H1 (cell line): ENCODE measurements around the gene CHRNA4. TPM values are rescaled to one million over a fixed set of nuclear protein-coding genes. Genes with fewer than 3 reads are reported as not detected.

Source experiments
- CTCF ChIA-PET: fragments of 300-600 bp; sonication (Branson Sonifier 250); formaldehyde crosslinking; loops from one replicate; lab custom pipeline; 2021; ENCODE audit not compliant: partially characterized antibody; lab: Charles Lee
- POLR2A ChIA-PET: fragments of 300-600 bp; sonication (Branson Sonifier 250); formaldehyde crosslinking; loops from one replicate; lab custom pipeline; 2021; ENCODE audit warnings: inconsistent platforms; ENCODE audit not compliant: partially characterized antibody; lab: Charles Lee
- DNase-seq, 2 experiments: peaks; one replicate each; pipeline versions ENCODE4 v3.0.0 to v3.0.0-alpha.2; 2010 to 2022; ENCODE audit warnings: low spot score in 2 of 2, low read depth in 1 of 2, mixed read lengths in 1 of 2
- FAIRE-seq: peaks from 2 replicates; lab custom pipeline; 2011; peaks lifted over from hg19 to GRCh38; lab: Jason Lieb, UNC
- H2AFZ ChIP-seq: 2 replicates; pipeline ENCODE4 v1.8.1; 2012; ENCODE audit warnings: low read length, inconsistent platforms
- H2AK5ac ChIP-seq: 2 replicates; pipeline ENCODE4 v1.6.1; 2013; ENCODE audit warnings: low read depth, low read length
- H2BK120ac ChIP-seq: replicated peaks from 2 replicates; pipeline ENCODE3; 2013; ENCODE audit warnings: low read depth, low read length, inconsistent platforms
- H2BK12ac ChIP-seq: 2 replicates; pipeline ENCODE4 v1.6.1; 2013; ENCODE audit warnings: low read depth, low read length
- H2BK15ac ChIP-seq: 2 replicates; pipeline ENCODE4 v1.6.1; 2013; ENCODE audit warnings: low read length
- H2BK20ac ChIP-seq: 2 replicates; pipeline ENCODE4 v1.6.1; 2013; ENCODE audit warnings: low read length
- H2BK5ac ChIP-seq: 2 replicates; pipeline ENCODE4 v1.6.1; 2013; ENCODE audit warnings: low read depth, low read length
- H3K14ac ChIP-seq: 2 replicates; pipeline ENCODE4 v1.6.1; 2013; ENCODE audit warnings: inconsistent platforms; ENCODE audit not compliant: insufficient read length
- H3K18ac ChIP-seq: 2 replicates; pipeline ENCODE4 v1.6.1; 2013; ENCODE audit warnings: low read length; ENCODE audit errors: extremely low read depth
- H3K23ac ChIP-seq: 2 replicates; pipeline ENCODE4 v1.6.1; 2013; ENCODE audit warnings: inconsistent platforms; ENCODE audit not compliant: insufficient read length
- H3K23me2 ChIP-seq: 2 replicates; pipeline ENCODE4 v1.6.1; 2013; ENCODE audit warnings: low read depth, low read length
- H3K27ac ChIP-seq: 2 replicates; pipeline ENCODE4 v1.6.1; 2011; ENCODE audit warnings: low read depth, low read length, inconsistent platforms
- H3K27me3 ChIP-seq, 4 experiments: replicated peaks in 1 of 4; 1 replicate in 1 of 4; 2 replicates in 3 of 4; pipeline versions ENCODE4 v1.6.1 to v1.8.1; 2011 to 2013; ENCODE audit warnings: low read length in 3 of 4, mild to moderate bottlenecking in 3 of 4, inconsistent platforms in 2 of 4, mixed read lengths in 2 of 4, moderate library complexity in 1 of 4; ENCODE audit not compliant: control insufficient read depth in 3 of 4, insufficient read depth in 3 of 4; ENCODE audit errors: extremely low read depth in 1 of 4
- H3K36me3 ChIP-seq, 4 experiments: 2 replicates each; pipeline versions ENCODE4 v1.6.1 to v1.8.1; 2011 to 2013; ENCODE audit warnings: mild to moderate bottlenecking in 4 of 4, low read length in 3 of 4, moderate library complexity in 2 of 4, control low read depth in 1 of 4, inconsistent platforms in 1 of 4; ENCODE audit not compliant: insufficient read depth in 4 of 4, control insufficient read depth in 2 of 4
- H3K4ac ChIP-seq: replicated peaks from 2 replicates; pipeline ENCODE3; 2013; ENCODE audit warnings: low read length, low read depth, mixed read lengths, inconsistent platforms; ENCODE audit not compliant: insufficient read length
- H3K4me1 ChIP-seq, 4 experiments: replicated peaks in 1 of 4; 1 replicate in 1 of 4; 2 replicates in 3 of 4; pipeline versions ENCODE4 v1.6.1 to v1.8.1; 2011 to 2013; ENCODE audit warnings: low read length in 3 of 4, inconsistent platforms in 2 of 4, mixed read lengths in 1 of 4; ENCODE audit not compliant: insufficient read depth in 4 of 4, control insufficient read depth in 3 of 4
- H3K4me2 ChIP-seq, 2 experiments: 2 replicates each; pipeline versions ENCODE4 v1.6.1 to v1.8.1; 2011 to 2013; ENCODE audit warnings: low read depth in 2 of 2, low read length in 2 of 2, control low read depth in 1 of 2, inconsistent platforms in 1 of 2, mild to moderate bottlenecking in 1 of 2; ENCODE audit not compliant: insufficient read depth in 1 of 2
- H3K4me3 ChIP-seq, 4 experiments: fragments of 200-600, 300-600 bp in 1 of 4; sonication (generic), shearing (Covaris generic), sonication (Bioruptor Twin) in 1 of 4; 2 replicates each; pipeline versions ENCODE4 v1.5.1 to v1.8.1; 2011 to 2016; ENCODE audit warnings: low read length in 4 of 4, low read depth in 3 of 4, control low read depth in 2 of 4, inconsistent platforms in 2 of 4, mild to moderate bottlenecking in 2 of 4, mixed read lengths in 1 of 4, moderate library complexity in 1 of 4; ENCODE audit not compliant: insufficient read depth in 2 of 4; ENCODE audit errors: extremely low read depth in 1 of 4
- H3K56ac ChIP-seq: replicated peaks from 2 replicates; pipeline ENCODE3; 2013; ENCODE audit warnings: low read depth, mild to moderate bottlenecking, mixed read lengths, low read length, inconsistent platforms; ENCODE audit not compliant: insufficient read length
- H3K79me1 ChIP-seq: 2 replicates; pipeline ENCODE4 v1.6.1; 2013; ENCODE audit warnings: low read depth, low read length, control low read depth
- H3K79me2 ChIP-seq, 2 experiments: 2 replicates each; pipeline versions ENCODE4 v1.6.1 to v1.8.1; 2012 to 2013; ENCODE audit warnings: low read length in 2 of 2, mild to moderate bottlenecking in 2 of 2, inconsistent platforms in 1 of 2; ENCODE audit not compliant: insufficient read depth in 2 of 2, control insufficient read depth in 1 of 2
- H3K9ac ChIP-seq, 4 experiments: replicated peaks in 1 of 4; 1 replicate in 1 of 4; 2 replicates in 3 of 4; pipeline versions ENCODE4 v1.6.1 to v1.8.1; 2011 to 2013; ENCODE audit warnings: low read depth in 3 of 4, low read length in 3 of 4, control low read depth in 2 of 4, mild to moderate bottlenecking in 2 of 4, moderate library complexity in 2 of 4, inconsistent platforms in 1 of 4; ENCODE audit errors: extremely low read depth in 1 of 4
- H3K9me3 ChIP-seq, 2 experiments: 2 replicates each; pipeline versions ENCODE4 v1.6.1 to v1.8.1; 2012 to 2013; ENCODE audit warnings: mild to moderate bottlenecking in 2 of 2, moderate library complexity in 2 of 2, control low read depth in 1 of 2, inconsistent platforms in 1 of 2, low read depth in 1 of 2, low read length in 1 of 2, mixed read lengths in 1 of 2; ENCODE audit not compliant: insufficient read depth in 2 of 2
- H4K20me1 ChIP-seq, 2 experiments: replicated peaks in 1 of 2; 2 replicates each; pipeline versions ENCODE3 to v1.8.1; 2011 to 2013; ENCODE audit warnings: inconsistent platforms in 2 of 2, low read length in 2 of 2, mild to moderate bottlenecking in 1 of 2; ENCODE audit not compliant: insufficient read depth in 2 of 2, control insufficient read depth in 1 of 2
- H4K5ac ChIP-seq: 2 replicates; pipeline ENCODE4 v1.6.1; 2013; ENCODE audit warnings: low read length, low read depth, mixed read lengths, inconsistent platforms; ENCODE audit not compliant: insufficient read length
- H4K8ac ChIP-seq: 2 replicates; pipeline ENCODE4 v1.8.0; 2013; ENCODE audit warnings: mild to moderate bottlenecking, moderate library complexity, low read length, inconsistent platforms; ENCODE audit not compliant: insufficient read depth; ENCODE audit errors: extremely low read depth
- H4K91ac ChIP-seq: replicated peaks from 2 replicates; pipeline ENCODE3; 2013; ENCODE audit warnings: low read length, mixed read lengths, inconsistent platforms; ENCODE audit not compliant: insufficient read length
- ATF2 ChIP-seq: IDR thresholded peaks from 2 replicates; pipeline ENCODE4 v1.6.1; 2012; ENCODE audit warnings: low read length, inconsistent platforms
- GTF2F1 ChIP-seq: IDR thresholded peaks from 2 replicates; pipeline ENCODE4 v1.6.1; 2012; ENCODE audit warnings: low read depth, low read length, improper control_type of control experiment, borderline replicate concordance
- NANOG ChIP-seq: IDR thresholded peaks from 2 replicates; pipeline ENCODE4 v1.6.1; 2011; ENCODE audit warnings: low read length, low read depth, mild to moderate bottlenecking, inconsistent platforms; ENCODE audit not compliant: insufficient read depth, poor library complexity, severe bottlenecking
- SP2 ChIP-seq: IDR thresholded peaks from 2 replicates; pipeline ENCODE4 v1.6.1; 2012; ENCODE audit warnings: mild to moderate bottlenecking, low read length, inconsistent platforms
- SP4 ChIP-seq: IDR thresholded peaks from 2 replicates; pipeline ENCODE4 v1.6.1; 2012; ENCODE audit warnings: low read length, inconsistent platforms
- ZNF274 ChIP-seq: IDR thresholded peaks from 2 replicates; pipeline ENCODE4 v1.7.0; 2012; ENCODE audit warnings: low read length, borderline replicate concordance; ENCODE audit errors: extremely low read depth
- WGBS, 2 experiments: shearing (Covaris generic) in 1 of 2; methylation state at CpG; one replicate each; pipeline versions ENCODE4 v1.1.6 to v1.1.7; 2013 to 2015; ENCODE audit warnings: low lambda C conversion rate in 2 of 2, mixed read lengths in 2 of 2, inconsistent platforms in 1 of 2, low coverage in 1 of 2, missing lambda C conversion rate in 1 of 2; ENCODE audit not compliant: insufficient replicate concordance in 2 of 2, insufficient coverage in 1 of 2, insufficient read length in 1 of 2; ENCODE audit errors: extremely low coverage in 1 of 2, missing lambda C conversion rate in 1 of 2; 5-methylcytosine and 5-hydroxymethylcytosine counted together
- polyA plus RNA-seq, 7 experiments: library from polyadenylated mRNA; depleted of rRNA in 3 of 7; stranded (reverse) in 5 of 7; unstranded in 2 of 7; fragments of >200 nt in 5 of 7; fragments of 200-250 nt in 2 of 7; gene quantifications; 1 replicate in 5 of 7; 2 replicates in 1 of 7; 4 replicates in 1 of 7; pipeline versions ENCODE4 v1.2.1 to v1.2.3, GENCODE V29; 2011 to 2013; ENCODE audit warnings: missing spikeins in 2 of 7, mixed read lengths in 2 of 7
- total RNA-seq: library from RNA; stranded (reverse); fragmentation: NEBNext Ultra II Directional; extraction: Animal tissue kit (Norgen Biotek cat#: 25700); gene quantifications from 2 replicates; pipeline ENCODE4 v1.2.1, GENCODE V29; 2021

Gene CHRNA4
- total and polyA plus RNA-seq, 2 of the 8 experiments (the other 6 are each of a cell fraction or from before 2014, with no cell fraction given) = 4.3 to 5.7 TPM

- Histone ChIP-seq H3K9me3 (peaks cover 10 to 23% of the 10 kb centered on the region in 2 experiments), H3K4me1 (peaks cover 0 to 5% (median 1%) of the 10 kb centered on the region in 4 experiments; a peak in 3 of 7 replicates), H3K23me2 (no peaks in the 10 kb centered on the region), H3K4me2 (no peak overlapping the region), H3K36me3 (no peaks in the 10 kb centered on the region), H3K27ac (no peak overlapping the region), H2AFZ (no peak overlapping the region), H3K18ac (no peak overlapping the region), H3K27me3 (no peaks in the 10 kb centered on the region), H4K8ac (0 out of 2 replicates have a peak overlapping the region, but pooled peaks have one; percentile 62), H3K79me2 (no peaks in the 10 kb centered on the region), H3K79me1 (no peaks in the 10 kb centered on the region), H4K91ac (no peak overlapping the region), H2BK15ac (no peak overlapping the region), H2BK20ac (no peak overlapping the region), H2BK120ac (no peak overlapping the region), H2BK5ac (no peak overlapping the region), H3K4me3 (no peak overlapping the region), H2BK12ac (no peak overlapping the region), H3K23ac (no peak overlapping the region), H4K20me1 (no peaks in the 10 kb centered on the region), H3K14ac (no peak overlapping the region), H4K5ac (no peak overlapping the region), H3K9ac (no peak overlapping the region), H3K56ac (no peak overlapping the region), H3K4ac (no peak overlapping the region), H2AK5ac (no peak overlapping the region)
- CTCF ChIA-PET = interaction anchor here (0.6 to 5.9 kb wide), 13 partner anchors 12 to 164 kb away, joined by 3 to 43 read pairs (median 4); no protein-coding TSS in a partner anchor
- no peak for FAIRE-seq
- POLR2A ChIA-PET = interaction anchor here (0.8 to 1.2 kb wide), 2 partner anchors 35 to 37 kb away, joined by 3 read pairs; no protein-coding TSS in a partner anchor
- 86% methylated on average over 20 of the region's 20 CpGs; no CpG with 5 or more reads in 1 of the 2 experiments for WGBS, 2 experiments
- TF ChIP-seq ATF2 (no peak), SP4 (no peak), NANOG (no peak), SP2 (no peak), ZNF274 (no peak), GTF2F1 (no peak)
- no peak for DNase-seq
Measured at GRCh38 chr20:63330084-63330760, 30.9 kb downstream of the CHRNA4 start.
